SJSA1 (cell line): Measurements from ENCODE around the gene OR2H1. TPM values are rescaled to one million over a fixed set of nuclear protein-coding genes. Genes with fewer than 3 reads are reported as not detected.
"Not testable (repeated sequence)": the region's sequence is repeated elsewhere in the genome, so short reads cannot be mapped to it uniquely, and the experiment has no call there.

Source experiments
- DNase-seq, 2 experiments: peaks; one replicate each; pipeline ENCODE4 v3.0.0-alpha.2; 2015 to 2020; ENCODE audit warnings: low spot score in 2 of 2, low read depth in 1 of 2
- H3K27ac ChIP-seq: fragments of 250-450 bp; sonication (Bioruptor Pico); 2 replicates; pipeline ENCODE4 v1.5.1; 2020; ENCODE audit warnings: mild to moderate bottlenecking, moderate library complexity
- H3K27me3 ChIP-seq: fragments of 250-450 bp; sonication (Bioruptor Pico); replicated peaks from 2 replicates; pipeline ENCODE4 v1.5.1; 2020; ENCODE audit warnings: mild to moderate bottlenecking, moderate library complexity
- H3K36me3 ChIP-seq: fragments of 250-450 bp; sonication (Bioruptor Pico); 2 replicates; pipeline ENCODE4 v1.5.1; 2020; ENCODE audit warnings: mild to moderate bottlenecking
- H3K4me1 ChIP-seq: fragments of 250-450 bp; sonication (Bioruptor Pico); replicated peaks from 2 replicates; pipeline ENCODE4 v1.6.1; 2021; ENCODE audit warnings: mild to moderate bottlenecking
- H3K4me3 ChIP-seq: fragments of 250-450 bp; sonication (Bioruptor Pico); 2 replicates; pipeline ENCODE4 v1.5.1; 2020; ENCODE audit warnings: mild to moderate bottlenecking
- H3K9me3 ChIP-seq: fragments of 250-450 bp; sonication (Bioruptor Pico); replicated peaks from 2 replicates; pipeline ENCODE4 v1.5.1; 2020; ENCODE audit warnings: mild to moderate bottlenecking
- total RNA-seq: library from RNA; depleted of rRNA; stranded (reverse); fragments of >200 nt; shearing (Covaris generic); gene quantifications from 2 replicates; pipeline ENCODE4 v1.2.3, GENCODE V29; 2014; rRNA removed

Gene OR2H1
- total RNA-seq: not detected in 2 replicates

DNA sequence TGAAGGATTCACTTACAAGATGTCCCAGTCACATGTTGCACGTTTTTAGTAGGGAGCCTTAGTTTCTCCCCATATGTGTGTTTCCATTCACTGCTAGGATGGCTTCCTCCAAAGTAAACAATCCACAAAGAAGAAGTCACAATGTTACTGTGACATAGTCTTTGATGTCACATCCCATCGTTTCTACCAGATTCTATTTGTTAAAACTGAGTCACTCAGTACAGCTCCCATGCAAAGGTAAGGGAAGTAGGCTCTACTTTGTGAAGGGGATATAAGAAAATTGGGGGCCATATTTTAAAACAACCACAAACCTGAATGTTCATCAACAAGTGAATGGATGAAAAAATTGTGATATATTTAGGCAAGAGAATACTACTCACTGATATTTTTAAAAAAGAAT is at the start of gene OR2H1, which contains the start of gene OR11A1:
OR2H1 (plus strand) TSS at position 185 of the 400 bp plus-strand sequence. CDS start 4,615 bp downstream, outside the sequence.
OR11A1 (minus strand) TSS at position 101 of the 400 bp plus-strand sequence. CDS start 29,430 bp downstream, outside the sequence.
- no peak within 1 kb of the TSS for H3K4me3 ChIP-seq
- no peaks in the 10 kb centered on the region for H3K4me1 ChIP-seq
- no peaks in the 10 kb centered on the region for H3K9me3 ChIP-seq
- H3K27ac ChIP-seq: no peak within 1 kb of the TSS
- no peaks in the 10 kb centered on the region for H3K36me3 ChIP-seq
- DNase-seq: no peak
- no peaks in the 10 kb centered on the region for H3K27me3 ChIP-seq

DNA sequence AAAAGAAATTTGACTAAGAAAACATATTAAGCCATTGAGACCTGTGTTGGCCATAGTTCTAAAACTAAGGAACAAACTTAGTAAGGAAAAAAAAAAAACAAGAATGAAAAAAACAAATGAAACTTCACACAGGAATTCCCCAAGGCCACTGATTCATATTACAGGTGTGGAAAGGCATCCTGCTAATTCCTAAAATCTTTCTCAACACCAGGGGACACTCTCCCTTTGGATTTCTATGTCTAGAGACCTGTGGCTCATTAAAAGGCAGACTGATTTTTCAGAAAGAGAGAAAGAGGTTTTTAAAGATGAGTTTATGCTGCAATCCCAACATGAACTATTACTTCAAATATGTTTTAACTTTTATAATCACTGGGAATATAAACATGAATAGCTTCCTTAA is 42.4 kb upstream of the OR2H1 start, which contains the start of gene OR12D1:
OR12D1 (plus strand) TSS at position 341 of the 400 bp plus-strand sequence.
- Histone ChIP-seq H3K36me3 (no peaks in the 10 kb centered on the region), H3K9me3 (no peaks in the 10 kb centered on the region), H3K4me3 (no peak within 1 kb of the TSS), H3K27ac (no peak within 1 kb of the TSS), H3K27me3 (no peaks in the 10 kb centered on the region), H3K4me1 (no peaks in the 10 kb centered on the region)
- no peak for DNase-seq

DNA sequence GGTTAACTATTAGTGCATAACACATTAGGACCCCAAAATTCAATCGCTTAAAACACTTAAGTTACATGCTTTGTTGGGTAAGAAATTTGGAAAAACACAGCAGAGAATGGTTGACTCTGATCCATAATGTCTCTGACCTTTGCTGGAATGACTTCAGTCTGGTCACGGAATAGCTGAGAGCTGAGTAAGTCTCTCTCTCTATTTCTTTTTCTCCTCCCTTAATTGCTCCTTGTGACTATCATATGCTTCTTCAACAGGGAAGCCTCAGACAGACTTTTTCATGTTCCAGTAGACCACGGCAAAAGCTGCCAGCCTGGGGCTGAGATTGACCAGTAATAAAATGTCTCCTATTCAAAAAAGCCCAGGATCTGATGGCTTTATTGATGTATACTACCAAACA is 37.4 kb upstream of the OR2H1 start:
- no peak for DNase-seq
- H3K4me3 ChIP-seq: no peak overlapping the region
- no peaks in the 10 kb centered on the region for H3K4me1 ChIP-seq
- H3K36me3 ChIP-seq: no peaks in the 10 kb centered on the region
- no peak overlapping the region for H3K27ac ChIP-seq
- no peaks in the 10 kb centered on the region for H3K27me3 ChIP-seq
- no peaks in the 10 kb centered on the region for H3K9me3 ChIP-seq

DNA sequence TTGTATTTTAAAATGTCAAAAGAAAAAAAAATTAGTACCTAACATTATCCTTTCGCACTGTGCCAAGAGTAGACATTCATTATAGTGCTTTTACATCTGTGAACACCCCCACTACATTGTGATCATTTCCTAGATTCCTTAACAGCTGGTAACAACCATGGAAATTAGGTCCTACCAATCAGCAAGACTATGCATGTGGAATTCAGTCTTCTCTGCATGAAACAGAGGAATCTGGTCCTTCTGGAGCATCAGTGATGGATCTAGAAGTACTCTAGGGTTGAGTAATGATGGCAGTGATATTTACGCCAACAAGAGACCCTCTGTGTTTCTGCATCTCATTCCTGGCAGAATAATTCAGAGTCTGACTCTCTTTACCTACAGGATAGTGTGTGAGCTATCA is 32.8 kb upstream of the OR2H1 start:
- H3K4me1 ChIP-seq: no peaks in the 10 kb centered on the region
- H3K4me3 ChIP-seq: no peak overlapping the region
- no peaks in the 10 kb centered on the region for H3K9me3 ChIP-seq
- H3K27ac ChIP-seq: no peak overlapping the region
- no peak for DNase-seq
- H3K36me3 ChIP-seq: no peaks in the 10 kb centered on the region
- H3K27me3 ChIP-seq: no peaks in the 10 kb centered on the region; the same call in 1 of the 2 replicates

DNA sequence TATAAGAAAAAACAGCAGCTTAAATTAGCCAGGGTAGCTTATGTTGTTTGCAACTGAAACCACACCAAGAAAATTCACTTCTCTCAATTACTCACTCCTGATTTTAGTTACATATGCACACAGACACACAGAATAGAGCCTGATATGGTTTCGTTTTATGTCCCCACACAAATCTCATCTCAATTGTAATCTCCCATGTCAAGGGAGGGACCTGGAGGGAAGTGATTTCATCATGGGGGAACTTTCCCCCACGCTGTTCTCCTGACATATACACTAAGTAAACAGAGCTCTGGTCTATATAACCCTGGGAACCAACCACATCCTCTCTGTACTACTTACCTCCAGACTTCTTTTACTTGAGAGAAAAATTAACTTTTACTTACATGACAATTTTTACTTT is 32.4 kb upstream of the OR2H1 start:
- Histone ChIP-seq H3K9me3 (no peaks in the 10 kb centered on the region), H3K27me3 (no peaks in the 10 kb centered on the region; the same call in 1 of the 2 replicates), H3K4me1 (no peaks in the 10 kb centered on the region), H3K27ac (no peak overlapping the region), H3K36me3 (no peaks in the 10 kb centered on the region), H3K4me3 (no peak overlapping the region)
- DNase-seq: no peak

DNA sequence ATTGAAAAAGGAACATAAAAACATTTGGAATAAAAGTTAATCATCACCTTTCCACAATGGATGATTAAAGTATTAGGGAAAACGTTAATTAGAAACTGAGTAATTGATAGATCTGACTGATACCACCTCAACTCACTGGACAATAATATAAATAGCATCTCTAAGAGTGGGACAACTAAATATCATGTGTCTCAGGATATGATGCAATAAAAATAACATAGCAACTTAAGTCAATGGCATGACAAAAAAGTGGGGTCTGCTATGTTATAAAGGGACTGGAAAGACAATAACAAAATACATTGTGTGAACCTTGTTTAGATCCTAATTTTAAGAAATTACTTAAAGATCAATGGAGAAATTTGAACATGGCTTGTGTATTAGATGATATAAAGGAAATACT is 31.9 kb upstream of the OR2H1 start:
- Histone ChIP-seq H3K4me1 (no peaks in the 10 kb centered on the region), H3K9me3 (no peaks in the 10 kb centered on the region), H3K27me3 (no peaks in the 10 kb centered on the region; the same call in 1 of the 2 replicates), H3K36me3 (no peaks in the 10 kb centered on the region), H3K4me3 (no peak overlapping the region), H3K27ac (no peak overlapping the region)
- no peak for DNase-seq

DNA sequence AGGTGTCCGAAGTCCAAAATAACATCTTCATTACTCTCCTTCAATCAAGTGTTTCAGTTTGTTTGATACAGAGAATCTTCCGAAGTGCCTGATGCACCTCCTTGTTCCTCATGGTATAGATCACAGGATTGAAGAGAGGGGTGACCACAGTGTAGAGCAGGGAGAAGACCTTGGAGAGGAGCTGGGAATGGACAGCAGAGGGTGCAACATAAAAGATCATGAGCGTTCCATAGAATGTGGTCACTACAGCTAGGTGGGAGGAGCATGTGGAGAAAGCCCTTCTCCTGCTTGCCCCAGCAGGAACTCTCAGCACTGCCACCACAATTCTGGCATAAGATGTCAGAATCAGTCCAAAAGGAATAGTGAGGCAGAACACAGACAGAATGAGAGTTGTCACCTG is 30.3 kb upstream of the OR2H1 start:
- H3K4me3 ChIP-seq: no peak overlapping the region
- H3K9me3 ChIP-seq: no peaks in the 10 kb centered on the region
- no peaks in the 10 kb centered on the region for H3K4me1 ChIP-seq

DNA sequence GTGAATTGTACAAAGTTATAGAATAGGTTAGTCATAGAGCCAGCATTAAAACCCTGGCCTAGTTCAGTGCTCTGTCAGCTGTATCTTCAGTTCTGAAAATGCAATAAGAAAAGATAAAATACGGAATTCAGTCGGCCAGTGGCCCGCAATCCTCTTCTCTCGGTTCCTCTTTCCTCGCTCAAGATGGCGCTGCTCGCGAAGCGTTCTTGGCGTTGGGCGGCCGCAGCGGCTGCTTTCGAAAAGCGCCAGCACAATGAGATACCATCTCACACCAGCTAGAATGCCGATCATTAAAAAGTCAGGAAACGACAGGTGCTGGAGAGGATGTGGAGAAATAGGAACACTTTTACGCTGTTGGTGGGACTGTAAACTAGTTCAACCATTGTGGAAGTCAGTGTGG is 20.2 kb upstream of the OR2H1 start:
- H3K36me3 ChIP-seq, H3K27me3 ChIP-seq, H3K4me1 ChIP-seq, H3K27ac ChIP-seq, H3K4me3 ChIP-seq, H3K9me3 ChIP-seq, DNase-seq: not testable (repeated sequence)

More for the DNA sequence above, 30.3 kb upstream of the OR2H1 start:
- Histone ChIP-seq H3K27ac (no peak overlapping the region), H3K36me3 (no peaks in the 10 kb centered on the region), H3K27me3 (no peaks in the 10 kb centered on the region; the same call in 1 of the 2 replicates)
- no peak for DNase-seq

DNA sequence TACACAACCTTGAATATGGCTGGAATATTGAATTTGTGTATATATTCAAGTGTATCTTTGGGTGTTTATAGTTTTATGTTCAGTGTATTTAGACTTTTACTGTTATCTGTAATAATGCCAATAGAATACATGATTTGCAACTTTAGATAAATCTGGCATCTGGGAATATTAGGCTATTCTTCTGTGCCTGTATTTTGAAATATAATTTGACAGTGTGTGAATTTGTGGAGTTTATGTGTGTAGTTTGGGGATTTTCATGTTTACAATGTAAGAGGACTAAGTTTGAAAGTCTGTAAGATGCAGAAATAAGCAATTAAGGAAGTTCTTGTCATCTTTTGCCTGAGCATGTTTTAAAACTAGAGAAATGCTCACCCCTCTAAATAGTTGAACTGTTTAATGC is 17.9 kb upstream of the OR2H1 start, which contains the start of gene OR10C1:
OR10C1 (plus strand) TSS at position 301 of the 400 bp plus-strand sequence. CDS start 710 bp downstream, outside the sequence.
- H3K36me3 ChIP-seq: no peaks in the 10 kb centered on the region

DNA sequence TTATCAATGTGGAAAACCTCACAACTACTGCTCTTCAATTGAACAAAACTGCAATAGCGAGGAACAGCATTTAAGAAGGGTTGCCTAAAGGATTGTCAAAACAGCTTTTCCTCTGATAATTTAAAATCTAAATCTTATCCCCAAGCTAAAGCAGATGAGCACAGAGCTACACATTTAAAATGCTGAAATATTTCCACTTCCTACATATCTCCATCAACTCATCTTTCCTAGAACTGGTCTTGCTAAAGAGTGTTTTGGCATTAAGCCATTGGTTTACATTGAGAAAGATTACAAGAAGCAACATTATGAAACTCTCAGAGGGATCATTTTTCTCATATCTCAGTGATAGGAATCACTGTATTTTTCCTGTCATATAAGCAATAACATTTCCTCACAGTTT is 14.2 kb upstream of the OR2H1 start:
- Histone ChIP-seq H3K36me3 (no peaks in the 10 kb centered on the region), H3K27ac (no peak overlapping the region), H3K9me3 (no peaks in the 10 kb centered on the region), H3K4me3 (no peak overlapping the region), H3K4me1 (no peaks in the 10 kb centered on the region), H3K27me3 (no peaks in the 10 kb centered on the region)
- DNase-seq: no peak

More for the DNA sequence above, 17.9 kb upstream of the OR2H1 start, which contains the start of gene OR10C1:
- H3K9me3 ChIP-seq: no peaks in the 10 kb centered on the region
- no peak for DNase-seq
- H3K27me3 ChIP-seq: no peaks in the 10 kb centered on the region
- no peak within 1 kb of the TSS for H3K4me3 ChIP-seq
- H3K4me1 ChIP-seq: no peaks in the 10 kb centered on the region
- H3K27ac ChIP-seq: no peak within 1 kb of the TSS

DNA sequence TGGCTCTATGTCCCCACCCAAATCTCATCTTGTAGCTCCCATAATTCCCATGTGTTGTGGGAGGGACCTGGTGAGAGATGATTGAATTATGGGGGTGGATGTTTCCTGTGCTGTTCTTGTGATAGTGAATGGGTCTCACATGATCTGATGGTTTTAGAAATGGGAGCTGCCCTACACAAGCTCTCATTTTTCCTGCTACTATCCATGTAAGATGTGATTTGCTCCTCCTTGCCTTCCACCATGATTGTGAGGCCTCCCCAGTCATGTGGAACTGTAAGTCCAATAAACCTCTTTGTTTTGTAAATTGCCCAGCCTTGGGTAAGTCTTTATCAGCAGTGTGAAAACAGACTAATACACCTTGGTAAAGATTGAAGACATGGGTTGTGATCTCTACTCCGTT is 12.9 kb upstream of the OR2H1 start:
- not testable (repeated sequence) for H3K27me3 ChIP-seq, H3K36me3 ChIP-seq, H3K4me3 ChIP-seq, DNase-seq, H3K4me1 ChIP-seq, H3K9me3 ChIP-seq, H3K27ac ChIP-seq

DNA sequence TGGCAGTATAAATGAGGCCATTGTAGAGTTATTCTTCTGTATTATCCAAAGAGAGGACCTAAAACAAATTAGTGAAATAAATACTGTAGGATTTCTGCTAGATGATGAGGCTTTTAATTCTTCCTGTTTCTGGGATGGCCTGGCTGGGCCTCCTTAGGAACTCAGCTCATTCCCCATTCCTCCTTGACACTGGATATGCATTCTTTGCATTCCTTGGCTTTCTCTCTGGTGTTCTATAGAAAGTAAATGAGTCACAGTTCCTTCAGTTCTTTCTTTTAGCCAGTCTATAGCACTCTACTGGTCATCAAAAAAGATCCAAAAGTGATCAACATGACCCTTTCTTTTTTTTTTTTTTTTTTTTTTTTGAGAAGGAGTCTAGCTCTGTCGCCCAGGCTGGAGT is 9.3 kb upstream of the OR2H1 start:
- no peak overlapping the region for H3K27ac ChIP-seq
- H3K27me3 ChIP-seq: no peaks in the 10 kb centered on the region
- H3K4me1 ChIP-seq: no peaks in the 10 kb centered on the region
- H3K4me3 ChIP-seq: no peak overlapping the region
- no peak for DNase-seq
- H3K9me3 ChIP-seq: no peaks in the 10 kb centered on the region
- H3K36me3 ChIP-seq: no peaks in the 10 kb centered on the region

DNA sequence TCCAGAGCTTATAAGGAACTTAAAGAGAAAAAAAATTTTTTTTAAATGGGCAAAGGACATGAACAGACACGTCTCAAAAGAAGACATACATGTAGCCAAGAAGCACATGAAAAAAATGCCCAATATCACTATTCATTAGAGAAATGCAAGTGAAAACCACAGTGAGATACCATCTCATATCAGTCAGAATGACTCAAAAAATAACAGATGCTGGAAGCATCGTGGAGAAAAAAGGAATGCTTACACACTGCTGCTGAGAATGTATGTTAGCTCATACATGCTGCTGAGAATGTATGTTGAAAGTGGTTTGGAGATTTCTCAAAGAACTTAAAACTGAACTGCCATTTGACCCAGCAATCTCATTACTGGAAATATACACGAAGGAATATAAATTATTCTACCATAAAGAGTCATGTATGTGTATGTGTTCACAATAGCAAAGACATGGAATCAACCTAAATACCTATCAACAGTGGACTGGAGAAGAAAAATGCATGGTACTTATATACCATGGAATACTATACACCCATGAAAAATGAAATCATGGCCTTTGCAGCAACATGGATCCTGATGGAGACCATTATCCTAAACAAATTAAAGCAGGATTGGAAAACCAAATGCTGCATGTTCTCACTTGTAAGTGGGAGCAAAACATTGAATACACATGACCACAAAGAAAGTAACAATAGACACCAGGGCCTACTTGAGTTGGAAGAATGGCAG is 5.3 kb upstream of the OR2H1 start:
- H3K4me1 ChIP-seq: no peaks in the 10 kb centered on the region
- no peaks in the 10 kb centered on the region for H3K36me3 ChIP-seq
- H3K27ac ChIP-seq: no peak overlapping the region
- DNase-seq: no peak
- no peak overlapping the region for H3K4me3 ChIP-seq
- no peaks in the 10 kb centered on the region for H3K9me3 ChIP-seq
- no peaks in the 10 kb centered on the region for H3K27me3 ChIP-seq

DNA sequence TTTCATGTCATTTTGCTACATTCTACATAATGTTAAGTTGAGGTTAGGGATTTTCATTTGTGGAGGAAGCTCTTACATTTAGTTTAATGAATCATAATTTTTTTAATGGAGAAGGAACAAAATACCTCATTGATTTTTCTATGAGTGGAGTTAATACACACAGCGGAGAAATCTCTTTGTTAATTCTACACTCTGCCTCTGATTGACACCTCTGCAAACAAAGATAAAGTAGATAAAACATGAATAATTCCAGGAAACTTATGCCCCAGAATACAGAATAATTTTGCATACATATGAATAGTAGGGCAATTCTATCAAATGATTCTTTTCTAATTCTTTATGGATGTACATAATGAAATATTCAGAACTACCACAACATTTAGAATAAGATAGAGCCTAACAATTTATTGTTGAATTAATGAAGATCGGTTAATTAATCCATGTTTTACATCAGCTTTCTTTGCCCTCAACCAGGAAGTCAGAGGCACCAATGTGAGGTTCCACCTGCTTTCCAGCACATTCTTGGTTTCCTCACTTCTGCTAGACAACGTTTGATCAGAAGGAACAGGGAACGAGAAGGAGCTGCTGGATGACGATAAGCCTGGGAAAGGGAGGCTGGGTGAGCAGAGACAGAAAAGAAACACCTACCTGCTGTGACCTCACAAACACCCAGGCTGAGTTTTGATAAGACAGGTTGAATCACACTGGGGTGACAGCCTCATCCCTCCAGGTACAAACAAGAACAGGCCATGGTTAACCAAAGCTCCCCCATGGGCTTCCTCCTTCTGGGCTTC is 4.3 kb downstream of the OR2H1 start:
- no peaks in the 10 kb centered on the region for H3K9me3 ChIP-seq
- no peaks in the 10 kb centered on the region; the same call in 1 of the 2 replicates for H3K27me3 ChIP-seq
- DNase-seq: no peak

More for the DNA sequence above, 4.3 kb downstream of the OR2H1 start:
- no peak overlapping the region for H3K27ac ChIP-seq
- H3K4me1 ChIP-seq: no peaks in the 10 kb centered on the region
- H3K4me3 ChIP-seq: no peak overlapping the region
- H3K36me3 ChIP-seq: no peaks in the 10 kb centered on the region
